Activated T-cell treated with anti-CD3 and anti-CD28 coated beads, Interleukin-2, amount 50 U/mL, for 4 hours (primary cell): ENCODE measurements around the gene PPP1R16B. TPM values are rescaled to one million over a fixed set of nuclear protein-coding genes. Genes with fewer than 3 reads are reported as not detected.

Source experiments
- ATAC-seq, 2 donors: fragments of 200-7000 bp; cut with Tn5 transposase; one replicate each; pipeline ENCODE4 v1.10.0; 2021
- DNase-seq: peaks from one replicate; pipeline ENCODE4 v3.0.0-alpha.2; 2020
- H3K27me3 Mint-ChIP-seq: one replicate; pipeline ENCODE4 v1.8.0; 2021; ENCODE audit warnings: low read depth, mixed read lengths
- H3K36me3 Mint-ChIP-seq: one replicate; pipeline ENCODE4 v1.8.0; 2022; ENCODE audit warnings: mixed read lengths; ENCODE audit not compliant: insufficient read depth
- H3K4me1 Mint-ChIP-seq: one replicate; pipeline ENCODE4 v1.8.0; 2021; ENCODE audit warnings: low read depth, mixed read lengths
- H3K4me3 Mint-ChIP-seq: one replicate; pipeline ENCODE4 v1.8.0; 2021; ENCODE audit warnings: mild to moderate bottlenecking, moderate library complexity, mixed read lengths
- H3K9me3 Mint-ChIP-seq: one replicate; pipeline ENCODE4 v1.8.0; 2021; ENCODE audit warnings: mixed read lengths
- total RNA-seq, 3 donors: library from RNA; stranded (reverse); gene quantifications; one replicate each; pipeline ENCODE4 v1.2.1, GENCODE V29; 2021

PPP1R16B gene
- total RNA-seq, 3 donors from 2014 or later: 148 to 163 (median 160) TPM

- Mint-ChIP-seq H3K4me1 (no peaks in the 10 kb centered on the region), H3K9me3 (no peaks in the 10 kb centered on the region), H3K36me3 (peaks cover 2% of the 10 kb centered on the region), H3K4me3 (no peak overlapping the region), H3K27me3 (no peaks in the 10 kb centered on the region)
- no peak for DNase-seq
- ATAC-seq: no peak
These were observed 129.8 kb downstream of the PPP1R16B start for GRCh38 chr20:38935285-38935684.

- Mint-ChIP-seq H3K4me3 (no peak overlapping the region), H3K9me3 (no peaks in the 10 kb centered on the region), H3K4me1 (no peaks in the 10 kb centered on the region), H3K27me3 (no peaks in the 10 kb centered on the region), H3K36me3 (peaks cover 2% of the 10 kb centered on the region)
- ATAC-seq (no peak), DNase-seq (no peak)
These were observed 130.5 kb downstream of the PPP1R16B start for GRCh38 chr20:38935967-38936407.

GRCh38 chr20:38937000-38937399 is 131.5 kb downstream of the PPP1R16B start:
- Mint-ChIP-seq H3K4me1 (no peaks in the 10 kb centered on the region), H3K27me3 (no peaks in the 10 kb centered on the region), H3K9me3 (no peaks in the 10 kb centered on the region), H3K4me3 (no peak overlapping the region), H3K36me3 (peaks cover 2% of the 10 kb centered on the region)
- ATAC-seq (no peak), DNase-seq (no peak)

- H3K9me3 Mint-ChIP-seq: no peaks in the 10 kb centered on the region
- DNase-seq: no peak
These were observed 132.5 kb downstream of the PPP1R16B start for GRCh38 chr20:38937978-38938473.

GRCh38 chr20:38939686-38940085 is 134.2 kb downstream of the PPP1R16B start:
- H3K9me3 Mint-ChIP-seq: no peaks in the 10 kb centered on the region

More at GRCh38 chr20:38937978-38938473, 132.5 kb downstream of the PPP1R16B start:
- ATAC-seq: no peak
- Mint-ChIP-seq H3K4me1 (no peaks in the 10 kb centered on the region), H3K4me3 (no peak overlapping the region), H3K36me3 (peaks cover 4% of the 10 kb centered on the region), H3K27me3 (no peaks in the 10 kb centered on the region)

GRCh38 chr20:38940644-38941043 is 135.1 kb downstream of the PPP1R16B start:
- no peaks in the 10 kb centered on the region for H3K9me3 Mint-ChIP-seq
- DNase-seq: no peak
- no peaks in the 10 kb centered on the region for H3K4me1 Mint-ChIP-seq
- ATAC-seq: no peak
- peaks cover 4% of the 10 kb centered on the region for H3K36me3 Mint-ChIP-seq
- H3K4me3 Mint-ChIP-seq: no peak overlapping the region
- no peaks in the 10 kb centered on the region for H3K27me3 Mint-ChIP-seq

More at GRCh38 chr20:38939686-38940085, 134.2 kb downstream of the PPP1R16B start:
- Mint-ChIP-seq H3K4me3 (no peak overlapping the region), H3K36me3 (peaks cover 4% of the 10 kb centered on the region), H3K27me3 (no peaks in the 10 kb centered on the region), H3K4me1 (no peaks in the 10 kb centered on the region)
- ATAC-seq (no peak), DNase-seq (no peak)

- Mint-ChIP-seq H3K4me1 (no peaks in the 10 kb centered on the region), H3K9me3 (no peaks in the 10 kb centered on the region), H3K36me3 (peaks cover 4% of the 10 kb centered on the region), H3K27me3 (no peaks in the 10 kb centered on the region), H3K4me3 (no peak overlapping the region)
- DNase-seq (no peak), ATAC-seq (no peak)
These were observed 136.4 kb downstream of the PPP1R16B start for GRCh38 chr20:38941726-38942389.

GRCh38 chr20:38945012-38945411 is 139.5 kb downstream of the PPP1R16B start:
- no peak for ATAC-seq
- Mint-ChIP-seq H3K4me3 (no peak overlapping the region), H3K9me3 (no peaks in the 10 kb centered on the region), H3K4me1 (no peaks in the 10 kb centered on the region), H3K27me3 (no peaks in the 10 kb centered on the region), H3K36me3 (peaks cover 5% of the 10 kb centered on the region)
- DNase-seq: no peak

- ATAC-seq: no peak
- Mint-ChIP-seq H3K27me3 (no peaks in the 10 kb centered on the region), H3K36me3 (peaks cover 5% of the 10 kb centered on the region), H3K9me3 (no peaks in the 10 kb centered on the region), H3K4me3 (no peak overlapping the region), H3K4me1 (no peaks in the 10 kb centered on the region)
- no peak for DNase-seq
These were observed 141.3 kb downstream of the PPP1R16B start for GRCh38 chr20:38946836-38947235.

- no peak for DNase-seq
- peaks cover 3% of the 10 kb centered on the region for H3K36me3 Mint-ChIP-seq
- ATAC-seq: no peak
- H3K27me3 Mint-ChIP-seq: no peaks in the 10 kb centered on the region
- H3K4me1 Mint-ChIP-seq: no peaks in the 10 kb centered on the region
- H3K9me3 Mint-ChIP-seq: no peaks in the 10 kb centered on the region
- H3K4me3 Mint-ChIP-seq: no peak overlapping the region
These were observed 142.4 kb downstream of the PPP1R16B start for GRCh38 chr20:38947931-38948362.

- ATAC-seq: no peak
- Mint-ChIP-seq H3K9me3 (no peaks in the 10 kb centered on the region), H3K27me3 (no peaks in the 10 kb centered on the region), H3K4me1 (no peaks in the 10 kb centered on the region), H3K36me3 (peaks cover 3% of the 10 kb centered on the region), H3K4me3 (no peak overlapping the region)
- DNase-seq: no peak
These were observed 144.8 kb downstream of the PPP1R16B start for GRCh38 chr20:38950254-38950653.

- Mint-ChIP-seq H3K27me3 (no peaks in the 10 kb centered on the region), H3K9me3 (no peaks in the 10 kb centered on the region), H3K4me3 (no peak overlapping the region), H3K4me1 (no peaks in the 10 kb centered on the region), H3K36me3 (peaks cover 3% of the 10 kb centered on the region)
- ATAC-seq: no peak
- no peak for DNase-seq
These were observed 146.1 kb downstream of the PPP1R16B start for GRCh38 chr20:38951611-38952010.

- no peaks in the 10 kb centered on the region for H3K4me1 Mint-ChIP-seq
These were observed 146.7 kb downstream of the PPP1R16B start for GRCh38 chr20:38952153-38952552.

GRCh38 chr20:38953630-38954340 is 148.3 kb downstream of the PPP1R16B start:
- DNase-seq (no peak), ATAC-seq (no peak)
- Mint-ChIP-seq H3K4me1 (no peaks in the 10 kb centered on the region), H3K4me3 (no peak overlapping the region), H3K36me3 (no peaks in the 10 kb centered on the region), H3K27me3 (no peaks in the 10 kb centered on the region), H3K9me3 (no peaks in the 10 kb centered on the region)

More at GRCh38 chr20:38952153-38952552, 146.7 kb downstream of the PPP1R16B start:
- H3K27me3 Mint-ChIP-seq: no peaks in the 10 kb centered on the region
- no peaks in the 10 kb centered on the region for H3K9me3 Mint-ChIP-seq
- ATAC-seq (no peak), DNase-seq (no peak)
- H3K36me3 Mint-ChIP-seq: peaks cover 3% of the 10 kb centered on the region
- H3K4me3 Mint-ChIP-seq: no peak overlapping the region
